ENCODE measurements around the gene PKP4. TPM values are rescaled to one million over a fixed set of nuclear protein-coding genes. Genes with fewer than 3 reads are reported as not detected.
A peak's percentile ranks its signal among the peaks of the same experiment; 100 is the strongest.

Gene PKP4
- total and polyA plus RNA-seq, 9 of the 15 experiments (the other 6 are each of a cell fraction or from before 2014, with no cell fraction given): 24.6 to 99.1 (median 74.0) TPM

DNA sequence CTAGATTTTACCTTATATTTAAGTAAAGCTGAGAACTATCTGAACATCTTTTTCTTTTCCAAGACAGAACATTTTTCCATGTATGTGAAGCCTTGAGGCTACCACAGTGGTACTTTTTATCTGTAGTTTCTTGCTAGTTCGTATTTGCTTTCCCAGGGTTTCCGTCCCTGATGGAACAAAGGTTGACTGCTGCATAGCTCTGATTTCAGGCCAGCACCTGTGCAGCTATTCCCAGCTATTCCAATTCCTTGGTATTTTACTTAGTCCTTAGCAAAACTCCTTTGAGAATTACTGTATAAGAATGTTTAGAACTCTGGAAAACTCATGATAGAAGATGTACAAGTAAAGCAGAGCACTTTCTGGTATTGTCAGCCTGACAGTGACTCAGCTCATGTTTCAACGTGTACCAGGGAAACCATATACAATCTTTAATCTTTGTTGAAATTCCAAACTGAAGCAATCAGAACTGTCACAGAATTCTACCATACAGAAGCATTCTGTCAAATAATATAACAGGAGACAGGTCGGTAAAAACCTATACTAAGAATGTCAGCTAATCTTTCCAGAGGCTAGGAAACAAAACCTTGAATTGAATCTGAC lies 162.2 kb downstream of the PKP4 start:
- FAIRE-seq: no peak
- no peak overlapping the region for H2AFZ ChIP-seq (ENCODE audit: low read depth, low read length)
- H3K27ac ChIP-seq (ENCODE audit: extremely low read depth, low read depth, low read length): no peak overlapping the region
- no peak overlapping the region for H3K9ac ChIP-seq (ENCODE audit: insufficient read depth in 1 of 2, low read depth in 2 of 2, low read length in 2 of 2)
- no peaks in the 10 kb centered on the region for H4K20me1 ChIP-seq (replicated peaks; ENCODE audit: control insufficient read depth, insufficient read depth, low read length)
- H3K9me1 ChIP-seq (ENCODE audit: control insufficient read depth, insufficient read depth, low read length): no peaks in the 10 kb centered on the region
- intact Hi-C loops (cut with micrococcal nuclease) (loop anchor here (10.0 kb wide), 1 partner anchor 444 kb away; no protein-coding TSS in a partner anchor), in situ Hi-C loops (cut with MboI) (no loop called here)
- H3K9me3 ChIP-seq (replicated peaks; ENCODE audit: control insufficient read depth, insufficient read depth, low read depth, low read length): no peaks in the 10 kb centered on the region
- peaks cover 0 to 5% of the 10 kb centered on the region in 2 experiments; a peak in 1 of 5 replicates for H3K4me1 ChIP-seq (replicated peaks in 1 of 2; ENCODE audit: control insufficient read depth in 2 of 2, insufficient read depth in 2 of 2, low read length in 2 of 2)
- no peak overlapping the region for H3K4me2 ChIP-seq (ENCODE audit: insufficient read depth, low read length)
- ChIA-PET CTCF (ENCODE audit: low intra/inter-chr PET ratio) (no interaction called here), POLR2A (interaction anchor here (0.6 to 1.9 kb wide), 5 partner anchors 8 to 1303 kb away, joined by 3 to 14 read pairs (median 3); no protein-coding TSS in a partner anchor)
- 59% methylated on average over 4 of the region's 4 CpGs for WGBS (ENCODE audit: insufficient coverage, low coverage, missing lambda C conversion rate)
- DNase-seq (ENCODE audit: extremely low read depth in 1 of 4, low spot score in 3 of 4): no peak
- H3K79me2 ChIP-seq (ENCODE audit: control insufficient read depth, insufficient read depth, low read length): no peaks in the 10 kb centered on the region
- no peak for ATAC-seq
- TF ChIP-seq RFX1 (IDR thresholded peaks at IDR 0.05): peak; percentile 9; the same call in 1 of the 2 replicates
- TF ChIP-seq, protein P1, sequence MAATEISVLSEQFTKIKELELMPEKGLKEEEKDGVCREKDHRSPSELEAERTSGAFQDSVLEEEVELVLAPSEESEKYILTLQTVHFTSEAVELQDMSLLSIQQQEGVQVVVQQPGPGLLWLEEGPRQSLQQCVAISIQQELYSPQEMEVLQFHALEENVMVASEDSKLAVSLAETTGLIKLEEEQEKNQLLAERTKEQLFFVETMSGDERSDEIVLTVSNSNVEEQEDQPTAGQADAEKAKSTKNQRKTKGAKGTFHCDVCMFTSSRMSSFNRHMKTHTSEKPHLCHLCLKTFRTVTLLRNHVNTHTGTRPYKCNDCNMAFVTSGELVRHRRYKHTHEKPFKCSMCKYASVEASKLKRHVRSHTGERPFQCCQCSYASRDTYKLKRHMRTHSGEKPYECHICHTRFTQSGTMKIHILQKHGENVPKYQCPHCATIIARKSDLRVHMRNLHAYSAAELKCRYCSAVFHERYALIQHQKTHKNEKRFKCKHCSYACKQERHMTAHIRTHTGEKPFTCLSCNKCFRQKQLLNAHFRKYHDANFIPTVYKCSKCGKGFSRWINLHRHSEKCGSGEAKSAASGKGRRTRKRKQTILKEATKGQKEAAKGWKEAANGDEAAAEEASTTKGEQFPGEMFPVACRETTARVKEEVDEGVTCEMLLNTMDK (IDR thresholded peaks at IDR 0.05; ENCODE audit: borderline replicate concordance, insufficient read depth, low read depth, low read length, poor library complexity, severe bottlenecking): no peak
- no peak overlapping the region for H3K4me3 ChIP-seq
- peaks cover 47% of the 10 kb centered on the region for H3K36me3 ChIP-seq (ENCODE audit: control insufficient read depth, insufficient read depth, low read length)
- H3K27me3 ChIP-seq (ENCODE audit: control insufficient read depth in 2 of 2, insufficient read depth in 2 of 2, low read length in 2 of 2): no peaks in the 10 kb centered on the region
- no TSS peak for BruUV-seq (replicated peaks)
